HS-5 (cell line): ENCODE results near the gene METAP1.
"Not testable (repeated sequence)": the region's sequence is repeated elsewhere in the genome, so short reads cannot be mapped to it uniquely, and the experiment has no call there.

Experiments
- DNase-seq: peaks from one replicate; pipeline ENCODE4 v3.0.0-alpha.2; 2012; ENCODE audit warnings: low read depth

Gene METAP1

GRCh38 chr4:98997166-98997565 lies 1.6 kb downstream of the METAP1 start:
- no peak for DNase-seq

GRCh38 chr4:98998551-98998950 lies 3.0 kb downstream of the METAP1 start:
- no peak for DNase-seq

GRCh38 chr4:99002279-99002678 lies 6.8 kb downstream of the METAP1 start:
- no peak for DNase-seq

GRCh38 chr4:99008051-99008450 lies 12.5 kb downstream of the METAP1 start:
- DNase-seq = no peak

GRCh38 chr4:99011910-99012309 lies 16.4 kb downstream of the METAP1 start:
- DNase-seq = no peak

- DNase-seq = no peak
Measured at GRCh38 chr4:99013402-99013843, 17.9 kb downstream of the METAP1 start.

GRCh38 chr4:99013884-99014523 lies 18.5 kb downstream of the METAP1 start:
- no peak for DNase-seq

- DNase-seq = no peak
Measured at GRCh38 chr4:99021386-99021785, 25.9 kb downstream of the METAP1 start.

- no peak for DNase-seq
Measured at GRCh38 chr4:99022566-99022965, 27.0 kb downstream of the METAP1 start.

- DNase-seq = not testable (repeated sequence)
Measured at GRCh38 chr4:99023800-99024251, 28.3 kb downstream of the METAP1 start.

- no peak for DNase-seq
Measured at GRCh38 chr4:99024481-99025275, 29.2 kb downstream of the METAP1 start.

GRCh38 chr4:99025506-99025905 lies 30.0 kb downstream of the METAP1 start:
- DNase-seq = no peak

GRCh38 chr4:99027304-99027703 lies 31.8 kb downstream of the METAP1 start:
- DNase-seq = no peak

- DNase-seq = no peak
Measured at GRCh38 chr4:99028187-99028586, 32.7 kb downstream of the METAP1 start.

- DNase-seq = no peak
Measured at GRCh38 chr4:99029018-99029735, 33.7 kb downstream of the METAP1 start.

GRCh38 chr4:99029852-99030251 lies 34.3 kb downstream of the METAP1 start:
- no peak for DNase-seq

GRCh38 chr4:99033956-99034355 lies 38.4 kb downstream of the METAP1 start:
- no peak for DNase-seq

GRCh38 chr4:99038213-99038612 lies 42.7 kb downstream of the METAP1 start:
- no peak for DNase-seq

- no peak for DNase-seq
Measured at GRCh38 chr4:99043346-99043745, 47.8 kb downstream of the METAP1 start.

GRCh38 chr4:99047710-99048109 lies 52.2 kb downstream of the METAP1 start:
- DNase-seq = no peak

GRCh38 chr4:99052902-99053301 lies 57.4 kb downstream of the METAP1 start:
- DNase-seq = no peak

GRCh38 chr4:99054428-99054994 lies 59.0 kb downstream of the METAP1 start:
- no peak for DNase-seq
